GM23338 (cell line): Measurements from ENCODE around the gene NFKB2. TPM values are rescaled to one million over a fixed set of nuclear protein-coding genes. Genes with fewer than 3 reads are reported as not detected.

Experiments used
- ATAC-seq: fragments of 200-7000 bp; cut with Tn5 transposase; 3 replicates; pipeline ENCODE4 v1.9.1; 2020
- DNase-seq: peaks from one replicate; pipeline ENCODE4 v3.0.0-alpha.2; 2015; ENCODE audit warnings: low spot score
- H2AFZ ChIP-seq: fragments of 200-600 bp; sonication (generic); 2 replicates; pipeline ENCODE4 v1.8.0; 2016; ENCODE audit warnings: antibody characterized with exemption, mild to moderate bottlenecking, moderate library complexity
- H3F3A ChIP-seq: fragments of 200-600 bp; sonication (generic); replicated peaks from 2 replicates; pipeline ENCODE4 v1.8.0; 2017; ENCODE audit warnings: antibody characterized with exemption, mixed run types, low read depth
- H3K27ac ChIP-seq: fragments of 200-600 bp; sonication (generic); 2 replicates; pipeline ENCODE4 v1.6.1; 2016; ENCODE audit warnings: low read depth
- H3K27me3 ChIP-seq: fragments of 200-600 bp; sonication (generic); 2 replicates; pipeline ENCODE4 v1.8.0; 2016; ENCODE audit warnings: mild to moderate bottlenecking, mixed run types, moderate library complexity; ENCODE audit not compliant: insufficient read depth
- H3K36me3 ChIP-seq: fragments of 200-600 bp; sonication (generic); 2 replicates; pipeline ENCODE4 v1.8.0; 2016; ENCODE audit warnings: mild to moderate bottlenecking; ENCODE audit not compliant: insufficient read depth
- H3K4me1 ChIP-seq: fragments of 200-600 bp; sonication (generic); 2 replicates; pipeline ENCODE4 v1.8.0; 2016; ENCODE audit warnings: mild to moderate bottlenecking, moderate library complexity; ENCODE audit not compliant: insufficient read depth
- H3K4me2 ChIP-seq: fragments of 200-600 bp; sonication (generic); 2 replicates; pipeline ENCODE4 v1.7.1; 2017; ENCODE audit warnings: mixed run types
- H3K4me3 ChIP-seq: fragments of 200-600 bp; sonication (generic); 2 replicates; pipeline ENCODE4 v1.6.1; 2016; ENCODE audit warnings: mixed run types
- H3K79me2 ChIP-seq: fragments of 200-600 bp; sonication (generic); replicated peaks from 2 replicates; pipeline ENCODE4 v1.8.0; 2017; ENCODE audit warnings: mild to moderate bottlenecking; ENCODE audit not compliant: insufficient read depth
- H3K9me2 ChIP-seq: fragments of 200-600 bp; sonication (generic); 2 replicates; pipeline ENCODE4 v1.8.0; 2017; ENCODE audit not compliant: insufficient read depth
- H4K20me1 ChIP-seq: fragments of 200-600 bp; sonication (generic); replicated peaks from 2 replicates; pipeline ENCODE4 v1.8.0; 2017; ENCODE audit warnings: mild to moderate bottlenecking; ENCODE audit not compliant: insufficient read depth
- H3K27ac Mint-ChIP-seq: 2 replicates; pipeline ENCODE4 v1.8.0; 2020; ENCODE audit warnings: inconsistent platforms, mild to moderate bottlenecking, moderate library complexity, mixed read lengths
- H3K27me3 Mint-ChIP-seq: 3 replicates; pipeline ENCODE4 v1.8.0; 2022; ENCODE audit warnings: low read depth, mild to moderate bottlenecking, moderate library complexity, mixed read lengths, inconsistent platforms; ENCODE audit not compliant: insufficient read depth, poor library complexity
- H3K36me3 Mint-ChIP-seq: 3 replicates; pipeline ENCODE4 v1.8.0; 2021; ENCODE audit warnings: low read depth, mild to moderate bottlenecking, inconsistent platforms, moderate library complexity, mixed read lengths
- H3K4me1 Mint-ChIP-seq: 3 replicates; pipeline ENCODE4 v1.8.0; 2020; ENCODE audit warnings: mild to moderate bottlenecking, inconsistent platforms, mixed read lengths
- H3K4me3 Mint-ChIP-seq: 3 replicates; pipeline ENCODE4 v1.8.0; 2021; ENCODE audit warnings: moderate library complexity, mild to moderate bottlenecking, inconsistent platforms, mixed read lengths
- H3K9me3 Mint-ChIP-seq: 3 replicates; pipeline ENCODE4 v1.8.0; 2020; ENCODE audit warnings: moderate library complexity, mild to moderate bottlenecking, inconsistent platforms, mixed read lengths
- CREB1 ChIP-seq: fragments of 250-450 bp; sonication (Bioruptor Pico); IDR thresholded peaks from 2 replicates; pipeline ENCODE4 v1.5.0; 2020; ENCODE audit warnings: low read depth, mild to moderate bottlenecking, moderate library complexity
- CTCF ChIP-seq, 2 experiments: fragments of 200-600 bp in 1 of 2; sonication (generic) in 1 of 2; conservative IDR thresholded peaks; 2 replicates each; pipeline versions ENCODE4 v1.5.1 to v1.6.1; 2016 to 2017; ENCODE audit warnings: antibody characterized with exemption in 2 of 2, low read depth in 2 of 2, mild to moderate bottlenecking in 2 of 2, moderate library complexity in 1 of 2
- ETS1 ChIP-seq: IDR thresholded peaks from 2 replicates; pipeline ENCODE4 v1.6.1; 2016; ENCODE audit warnings: antibody characterized with exemption
- EZH2 ChIP-seq: fragments of 200-600 bp; sonication (generic); IDR thresholded peaks from one replicate; pipeline ENCODE4 v1.8.0; 2017; ENCODE audit warnings: antibody characterized with exemption, mild to moderate bottlenecking, low read depth; ENCODE audit not compliant: unreplicated experiment
- EZH2phosphoT487 ChIP-seq: fragments of 200-600 bp; sonication (generic); IDR thresholded peaks from one replicate; pipeline ENCODE4 v1.8.1; 2018; ENCODE audit warnings: antibody characterized with exemption; ENCODE audit not compliant: unreplicated experiment
- JUNB ChIP-seq: IDR thresholded peaks from one replicate; pipeline ENCODE4 v1.6.1; 2016; ENCODE audit warnings: antibody characterized with exemption; ENCODE audit not compliant: unreplicated experiment
- NANOG ChIP-seq: IDR thresholded peaks from 2 replicates; pipeline ENCODE4 v1.6.1; 2016; ENCODE audit warnings: antibody characterized with exemption, borderline replicate concordance
- POLR2AphosphoS5 ChIP-seq: IDR thresholded peaks from 2 replicates; pipeline ENCODE4 v1.6.1; 2016; ENCODE audit warnings: antibody characterized with exemption, low read depth
- REST ChIP-seq: IDR thresholded peaks from one replicate; pipeline ENCODE4 v1.6.1; 2018; ENCODE audit warnings: antibody characterized with exemption; ENCODE audit not compliant: unreplicated experiment
- STAT1 ChIP-seq: IDR thresholded peaks from one replicate; pipeline ENCODE4 v1.6.1; 2016; ENCODE audit warnings: antibody characterized with exemption; ENCODE audit not compliant: unreplicated experiment
- ZNF114 ChIP-seq: fragments of 250-450 bp; sonication (Bioruptor Pico); IDR thresholded peaks from 2 replicates; pipeline ENCODE4 v1.5.0; 2020; ENCODE audit warnings: mild to moderate bottlenecking, moderate library complexity
- ZNF331 ChIP-seq: fragments of 250-450 bp; sonication (Bioruptor Pico); IDR thresholded peaks from 2 replicates; pipeline ENCODE4 v1.5.0; 2020; ENCODE audit warnings: low read depth, mild to moderate bottlenecking, moderate library complexity
- ZNF462 ChIP-seq: fragments of 250-450 bp; sonication (Bioruptor Pico); IDR thresholded peaks from 2 replicates; pipeline ENCODE4 v1.5.0; 2020; ENCODE audit warnings: mild to moderate bottlenecking, moderate library complexity
- polyA plus RNA-seq: library from polyadenylated mRNA; unstranded; fragments of >200 nt; fragmentation: Nextera tagmentation; extraction: Ambion mirVana; gene quantifications from 2 replicates; pipeline ENCODE4 v1.2.1, GENCODE V29; 2016
- total RNA-seq: library from RNA; depleted of rRNA; stranded (reverse); fragments of >200 nt; shearing (Covaris generic); gene quantifications from 2 replicates; pipeline ENCODE4 v1.2.3, GENCODE V29; 2014

The NFKB2 gene
- total and polyA plus RNA-seq, 2 experiments from 2014 or later: 6.8 to 29.4 TPM

- no peak for TF ChIP-seq CTCF (conservative IDR thresholded peaks at IDR 0.05; ENCODE audit: low read depth in 2 of 2)
Measured at GRCh38 chr10:102413806-102414561, 18.5 kb downstream of the NFKB2 start (continued).

GRCh38 chr10:102414749-102415148, 19.2 kb downstream of the NFKB2 start:
- no peaks in the 10 kb centered on the region for H3K79me2 ChIP-seq
- no peak overlapping the region for H3K4me3 Mint-ChIP-seq
- no peaks in the 10 kb centered on the region; the same call in 2 of the 3 replicates for H3K36me3 Mint-ChIP-seq
- peaks cover 18% of the 10 kb centered on the region for H3K4me1 ChIP-seq
- peaks cover 27% of the 10 kb centered on the region for H3K27me3 ChIP-seq
- no peaks in the 10 kb centered on the region for H3K36me3 ChIP-seq
- H3K9me2 ChIP-seq: no peaks in the 10 kb centered on the region
- H3K27ac Mint-ChIP-seq: no peak overlapping the region
- H3K4me1 Mint-ChIP-seq: peaks cover 38% of the 10 kb centered on the region
- no peaks in the 10 kb centered on the region; the same call in 2 of the 3 replicates for H3K9me3 Mint-ChIP-seq
- peaks cover 18% of the 10 kb centered on the region for H3F3A ChIP-seq
- DNase-seq (no peak), ATAC-seq (no peak)
- H2AFZ ChIP-seq: no peak overlapping the region
- H3K4me3 ChIP-seq: no peak overlapping the region
- H3K4me2 ChIP-seq: no peak overlapping the region
- H3K27ac ChIP-seq: no peak overlapping the region
- H3K27me3 Mint-ChIP-seq: peaks cover 48% of the 10 kb centered on the region
- no peaks in the 10 kb centered on the region for H4K20me1 ChIP-seq
- TF ChIP-seq ETS1: no peak
- no peak for TF ChIP-seq ZNF114 (CRISPR knock-in tag)
- no peak for TF ChIP-seq POLR2AphosphoS5
- no peak for TF ChIP-seq STAT1
- TF ChIP-seq JUNB: no peak
- TF ChIP-seq REST: no peak
- TF ChIP-seq EZH2phosphoT487: no peak
- no peak for TF ChIP-seq EZH2
- TF ChIP-seq CREB1 (CRISPR knock-in tag): no peak
- no peak for TF ChIP-seq ZNF462 (CRISPR knock-in tag)
- TF ChIP-seq NANOG: no peak
- TF ChIP-seq ZNF331 (CRISPR knock-in tag): no peak
